ENCODE results near the gene LPAR2.
"Not testable (repeated sequence)": the region's sequence is repeated elsewhere in the genome, so short reads cannot be mapped to it uniquely, and the experiment has no call there.

LPAR2 gene

GRCh38 chr19:19631346-19631745, 3.3 kb upstream of the LPAR2 start:
- DNase-seq (ENCODE audit: low spot score): no peak

GRCh38 chr19:19630426-19630825, 2.4 kb upstream of the LPAR2 start:
- DNase-seq (ENCODE audit: low spot score): no peak

- DNase-seq (ENCODE audit: low spot score): no peak
Observed at GRCh38 chr19:19630062-19630414, 2.0 kb upstream of the LPAR2 start.

GRCh38 chr19:19628501-19629134, 598 bp upstream of the LPAR2 start:
- DNase-seq (ENCODE audit: low spot score): no peak

GRCh38 chr19:19626516-19627472, 1.2 kb downstream of the LPAR2 start:
- no peak for DNase-seq (ENCODE audit: low spot score)

- no peak for DNase-seq (ENCODE audit: low spot score)
Observed at GRCh38 chr19:19624032-19624570, 3.9 kb downstream of the LPAR2 start.

GRCh38 chr19:19623383-19623782, 4.6 kb downstream of the LPAR2 start:
- DNase-seq (ENCODE audit: low spot score): no peak

GRCh38 chr19:19619849-19620210, 8.2 kb downstream of the LPAR2 start:
- no peak for DNase-seq (ENCODE audit: low spot score)

- no peak for DNase-seq (ENCODE audit: low spot score)
Observed at GRCh38 chr19:19619181-19619848, 8.7 kb downstream of the LPAR2 start.

- peak; percentile 94 for DNase-seq (ENCODE audit: low spot score)
Observed at GRCh38 chr19:19618219-19619051, 9.6 kb downstream of the LPAR2 start, which contains the start of gene PBX4. TSS of gene PBX4 (minus strand) at chr19:19618687. CDS start at chr19:19618629, 58 bp downstream.

- peak; percentile 76 for DNase-seq (ENCODE audit: low spot score)
Observed at GRCh38 chr19:19615086-19615485, 12.9 kb downstream of the LPAR2 start.

GRCh38 chr19:19613506-19613905, 14.5 kb downstream of the LPAR2 start:
- DNase-seq (ENCODE audit: low spot score): no peak

- DNase-seq (ENCODE audit: low spot score): no peak
Observed at GRCh38 chr19:19610376-19611202, 17.4 kb downstream of the LPAR2 start.

GRCh38 chr19:19606686-19607085, 21.3 kb downstream of the LPAR2 start:
- DNase-seq (ENCODE audit: low spot score): not testable (repeated sequence)

GRCh38 chr19:19606021-19606420, 22.0 kb downstream of the LPAR2 start:
- DNase-seq (ENCODE audit: low spot score): no peak

GRCh38 chr19:19602713-19603324, 25.2 kb downstream of the LPAR2 start:
- no peak for DNase-seq (ENCODE audit: low spot score)

GRCh38 chr19:19602136-19602712, 25.8 kb downstream of the LPAR2 start:
- no peak for DNase-seq (ENCODE audit: low spot score)

GRCh38 chr19:19600793-19601330, 27.2 kb downstream of the LPAR2 start:
- no peak for DNase-seq (ENCODE audit: low spot score)

GRCh38 chr19:19598728-19599451, 29.1 kb downstream of the LPAR2 start:
- not testable (repeated sequence) for DNase-seq (ENCODE audit: low spot score)

Data from RKO (cell line).